WTC11 (cell line): Measurements from ENCODE around the gene PRSS48. TPM values are rescaled to one million over a fixed set of nuclear protein-coding genes. Genes with fewer than 3 reads are reported as not detected.

Experiments used
- ATAC-seq: fragments of 200-7000 bp; cut with Tn5 transposase; 2 replicates; pipeline ENCODE4 v1.10.0; 2021; ENCODE audit warnings: mild to moderate bottlenecking, moderate library complexity
- CTCF ChIA-PET: fragments of 300-600 bp; sonication (Branson Sonifier 250); formaldehyde crosslinking; loops from one replicate; lab custom pipeline; 2021; ENCODE audit warnings: antibody characterized with exemption; lab: Charles Lee
- POLR2A ChIA-PET: fragments of 350-600 bp; sonication (Branson Sonifier 250); formaldehyde crosslinking; loops from one replicate; lab custom pipeline; 2021; ENCODE audit warnings: antibody characterized with exemption; lab: Charles Lee
- DNase-seq: peaks from one replicate; pipeline ENCODE4 v3.0.0; 2021; ENCODE audit warnings: low spot score
- H3K27ac Mint-ChIP-seq: 2 replicates; pipeline ENCODE4 v1.8.0; 2021; ENCODE audit warnings: mixed read lengths
- H3K27me3 Mint-ChIP-seq: 2 replicates; pipeline ENCODE4 v1.8.0; 2021; ENCODE audit warnings: low read depth, mild to moderate bottlenecking, moderate library complexity, mixed read lengths
- H3K36me3 Mint-ChIP-seq: 2 replicates; pipeline ENCODE4 v1.8.0; 2021; ENCODE audit warnings: mixed read lengths
- H3K4me1 Mint-ChIP-seq: 2 replicates; pipeline ENCODE4 v1.8.0; 2022; ENCODE audit warnings: mixed read lengths
- H3K4me3 Mint-ChIP-seq: 2 replicates; pipeline ENCODE4 v1.8.0; 2021; ENCODE audit warnings: mild to moderate bottlenecking, moderate library complexity, mixed read lengths
- H3K9me3 Mint-ChIP-seq: 2 replicates; pipeline ENCODE4 v1.8.0; 2021; ENCODE audit warnings: mixed read lengths
- ARID4B ChIP-seq: sonication (generic); formaldehyde crosslinking; IDR thresholded peaks from 2 replicates; pipeline ENCODE4 v1.8.0; 2023; ENCODE audit warnings: missing genetic modification reagents, mild to moderate bottlenecking, borderline replicate concordance
- E2F1 ChIP-seq: sonication (generic); formaldehyde crosslinking; IDR thresholded peaks from 2 replicates; pipeline ENCODE4 v1.8.0; 2022; ENCODE audit warnings: mild to moderate bottlenecking, missing genetic modification reagents
- FOXP1 ChIP-seq: sonication (generic); formaldehyde crosslinking; IDR thresholded peaks from 2 replicates; pipeline ENCODE4 v1.8.0; 2022; ENCODE audit warnings: missing genetic modification reagents, mild to moderate bottlenecking, moderate library complexity, borderline replicate concordance
- HMGA2 ChIP-seq: fragments of 250-450 bp; sonication (Bioruptor Pico); IDR thresholded peaks from 2 replicates; pipeline ENCODE4 v1.4.0; 2021; ENCODE audit warnings: mild to moderate bottlenecking, moderate library complexity
- IRF2 ChIP-seq: sonication (generic); formaldehyde crosslinking; IDR thresholded peaks from 2 replicates; pipeline ENCODE4 v1.8.0; 2022; ENCODE audit warnings: low read depth, missing genetic modification reagents, borderline replicate concordance
- JAZF1 ChIP-seq: fragments of 250-450 bp; sonication (Bioruptor Pico); IDR thresholded peaks from 2 replicates; pipeline ENCODE4 v1.9.0; 2021; ENCODE audit warnings: moderate library complexity, mild to moderate bottlenecking, inconsistent platforms
- MXD4 ChIP-seq: fragments of 250-450 bp; sonication (Bioruptor Pico); IDR thresholded peaks from 2 replicates; pipeline ENCODE4 v1.8.0; 2021; ENCODE audit warnings: mild to moderate bottlenecking, moderate library complexity, borderline replicate concordance
- NFE2L1 ChIP-seq: sonication (generic); formaldehyde crosslinking; IDR thresholded peaks from 2 replicates; pipeline ENCODE4 v1.8.1; 2023; ENCODE audit warnings: missing genetic modification reagents
- NR2C2 ChIP-seq: sonication (generic); formaldehyde crosslinking; IDR thresholded peaks from 2 replicates; pipeline ENCODE4 v1.8.0; 2022; ENCODE audit warnings: mild to moderate bottlenecking, missing genetic modification reagents
- NR3C1 ChIP-seq: sonication (generic); formaldehyde crosslinking; conservative IDR thresholded peaks from 2 replicates; pipeline ENCODE4 v1.8.1; 2023; ENCODE audit warnings: low read depth, mild to moderate bottlenecking, missing genetic modification reagents
- RELA ChIP-seq: sonication (generic); formaldehyde crosslinking; IDR thresholded peaks from 2 replicates; pipeline ENCODE4 v1.8.1; 2022; ENCODE audit warnings: missing genetic modification reagents, mild to moderate bottlenecking, borderline replicate concordance
- SMAD3 ChIP-seq: sonication (generic); formaldehyde crosslinking; IDR thresholded peaks from 2 replicates; pipeline ENCODE4 v1.8.0; 2022; ENCODE audit warnings: missing genetic modification reagents, mild to moderate bottlenecking, borderline replicate concordance
- SOX15 ChIP-seq: fragments of 250-450 bp; sonication (Bioruptor Pico); IDR thresholded peaks from 2 replicates; pipeline ENCODE4 v1.9.0; 2021; ENCODE audit warnings: mild to moderate bottlenecking
- TEAD4 ChIP-seq: sonication (generic); formaldehyde crosslinking; IDR thresholded peaks from 2 replicates; pipeline ENCODE4 v1.8.0; 2022; ENCODE audit warnings: mild to moderate bottlenecking, missing genetic modification reagents
- ZNF263 ChIP-seq: sonication (generic); formaldehyde crosslinking; IDR thresholded peaks from 2 replicates; pipeline ENCODE4 v1.8.1; 2022; ENCODE audit warnings: low read depth, mild to moderate bottlenecking, moderate library complexity, missing genetic modification reagents
- ZNF423 ChIP-seq: fragments of 250-450 bp; sonication (Bioruptor Pico); IDR thresholded peaks from 2 replicates; pipeline ENCODE4 v2.1.2; 2022; ENCODE audit warnings: mild to moderate bottlenecking, moderate library complexity
- ZNF671 ChIP-seq: fragments of 250-450 bp; sonication (Bioruptor Pico); IDR thresholded peaks from 2 replicates; pipeline ENCODE4 v1.8.0; 2021; ENCODE audit warnings: mild to moderate bottlenecking
- ZSCAN18 ChIP-seq: fragments of 250-450 bp; sonication (Bioruptor Pico); IDR thresholded peaks from 2 replicates; pipeline ENCODE4 v2.1.2; 2022; ENCODE audit warnings: mild to moderate bottlenecking, moderate library complexity
- total RNA-seq: library from RNA; stranded (reverse); gene quantifications from 3 replicates; pipeline ENCODE4 v1.2.3, GENCODE V29; 2021
- TF ChIP-seq, protein P1 (sequence below): fragments of 250-450 bp; sonication (Bioruptor Pico); IDR thresholded peaks from 2 replicates; pipeline ENCODE4 v1.9.0; 2021; ENCODE audit warnings: mild to moderate bottlenecking
- TF ChIP-seq, protein P2 (sequence below): sonication (generic); formaldehyde crosslinking; IDR thresholded peaks from 2 replicates; pipeline ENCODE4 v1.8.1; 2022; ENCODE audit warnings: missing genetic modification reagents, borderline replicate concordance
- TF ChIP-seq, protein P3 (sequence below): fragments of 250-450 bp; sonication (Bioruptor Pico); conservative IDR thresholded peaks from 2 replicates; pipeline ENCODE4 v1.9.0; 2021; ENCODE audit warnings: mild to moderate bottlenecking
- TF ChIP-seq, protein P4 (sequence below): sonication (generic); formaldehyde crosslinking; IDR thresholded peaks from 2 replicates; pipeline ENCODE4 v1.8.1; 2022; ENCODE audit warnings: mild to moderate bottlenecking, moderate library complexity, missing genetic modification reagents

Gene PRSS48
- total RNA-seq, 1 experiment from 2014 or later = not detected

- DNase-seq (no peak), ATAC-seq (no peak)
- H3K9me3 Mint-ChIP-seq = no peaks in the 10 kb centered on the region
- no peak overlapping the region for H3K27ac Mint-ChIP-seq
- no peak overlapping the region for H3K4me3 Mint-ChIP-seq
- H3K27me3 Mint-ChIP-seq = no peaks in the 10 kb centered on the region
- no peak for TF ChIP-seq FOXP1
- no peak for TF ChIP-seq ZNF671
- TF ChIP-seq JAZF1 = no peak
- no peak for TF ChIP-seq ZNF263
- TF ChIP-seq ZSCAN18 (CRISPR knock-in tag) = no peak
- no peak for TF ChIP-seq SMAD3 (CRISPR knock-in tag)
- TF ChIP-seq HMGA2 (CRISPR knock-in tag) = no peak
- no peak for TF ChIP-seq ZNF423 (CRISPR knock-in tag)
- TF ChIP-seq RELA (CRISPR knock-in tag) = no peak
- no peak for TF ChIP-seq SOX15
- no peak for TF ChIP-seq NR3C1 (CRISPR knock-in tag)
- no peak for TF ChIP-seq NFE2L1
- TF ChIP-seq MXD4 (CRISPR knock-in tag) = no peak
- TF ChIP-seq, protein P1, sequence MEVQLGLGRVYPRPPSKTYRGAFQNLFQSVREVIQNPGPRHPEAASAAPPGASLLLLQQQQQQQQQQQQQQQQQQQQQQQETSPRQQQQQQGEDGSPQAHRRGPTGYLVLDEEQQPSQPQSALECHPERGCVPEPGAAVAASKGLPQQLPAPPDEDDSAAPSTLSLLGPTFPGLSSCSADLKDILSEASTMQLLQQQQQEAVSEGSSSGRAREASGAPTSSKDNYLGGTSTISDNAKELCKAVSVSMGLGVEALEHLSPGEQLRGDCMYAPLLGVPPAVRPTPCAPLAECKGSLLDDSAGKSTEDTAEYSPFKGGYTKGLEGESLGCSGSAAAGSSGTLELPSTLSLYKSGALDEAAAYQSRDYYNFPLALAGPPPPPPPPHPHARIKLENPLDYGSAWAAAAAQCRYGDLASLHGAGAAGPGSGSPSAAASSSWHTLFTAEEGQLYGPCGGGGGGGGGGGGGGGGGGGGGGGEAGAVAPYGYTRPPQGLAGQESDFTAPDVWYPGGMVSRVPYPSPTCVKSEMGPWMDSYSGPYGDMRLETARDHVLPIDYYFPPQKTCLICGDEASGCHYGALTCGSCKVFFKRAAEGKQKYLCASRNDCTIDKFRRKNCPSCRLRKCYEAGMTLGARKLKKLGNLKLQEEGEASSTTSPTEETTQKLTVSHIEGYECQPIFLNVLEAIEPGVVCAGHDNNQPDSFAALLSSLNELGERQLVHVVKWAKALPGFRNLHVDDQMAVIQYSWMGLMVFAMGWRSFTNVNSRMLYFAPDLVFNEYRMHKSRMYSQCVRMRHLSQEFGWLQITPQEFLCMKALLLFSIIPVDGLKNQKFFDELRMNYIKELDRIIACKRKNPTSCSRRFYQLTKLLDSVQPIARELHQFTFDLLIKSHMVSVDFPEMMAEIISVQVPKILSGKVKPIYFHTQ (CRISPR knock-in tag) = no peak
- H3K36me3 Mint-ChIP-seq = no peaks in the 10 kb centered on the region
- H3K4me1 Mint-ChIP-seq = peaks cover 58% of the 10 kb centered on the region
- POLR2A ChIA-PET = no interaction called here
- CTCF ChIA-PET = interaction anchor here (1.5 kb wide), 1 partner anchor 30 kb away, joined by 4 read pairs; the partner anchor contains the start of gene PRSS48
Observed at GRCh38 chr4:151246742-151247141, 30.2 kb upstream of the PRSS48 start.

- ChIA-PET CTCF (interaction anchor here (1.1 to 1.4 kb wide), 2 partner anchors 30 to 78 kb away, joined by 4 read pairs; partner anchors contain the start of genes PRSS48 and SH3D19), POLR2A (interaction anchor here (0.5 to 0.6 kb wide), 2 partner anchors 52 to 292 kb away, joined by 4 to 14 read pairs; no protein-coding TSS in a partner anchor)
- no peak overlapping the region for H3K4me3 Mint-ChIP-seq
- no peaks in the 10 kb centered on the region for H3K36me3 Mint-ChIP-seq
- H3K27ac Mint-ChIP-seq = no peak overlapping the region
- ATAC-seq (no peak), DNase-seq (no peak)
- peaks cover 55% of the 10 kb centered on the region for H3K4me1 Mint-ChIP-seq
- no peaks in the 10 kb centered on the region for H3K27me3 Mint-ChIP-seq
- no peaks in the 10 kb centered on the region for H3K9me3 Mint-ChIP-seq
- TF ChIP-seq JAZF1 = no peak
- TF ChIP-seq, protein P2, sequence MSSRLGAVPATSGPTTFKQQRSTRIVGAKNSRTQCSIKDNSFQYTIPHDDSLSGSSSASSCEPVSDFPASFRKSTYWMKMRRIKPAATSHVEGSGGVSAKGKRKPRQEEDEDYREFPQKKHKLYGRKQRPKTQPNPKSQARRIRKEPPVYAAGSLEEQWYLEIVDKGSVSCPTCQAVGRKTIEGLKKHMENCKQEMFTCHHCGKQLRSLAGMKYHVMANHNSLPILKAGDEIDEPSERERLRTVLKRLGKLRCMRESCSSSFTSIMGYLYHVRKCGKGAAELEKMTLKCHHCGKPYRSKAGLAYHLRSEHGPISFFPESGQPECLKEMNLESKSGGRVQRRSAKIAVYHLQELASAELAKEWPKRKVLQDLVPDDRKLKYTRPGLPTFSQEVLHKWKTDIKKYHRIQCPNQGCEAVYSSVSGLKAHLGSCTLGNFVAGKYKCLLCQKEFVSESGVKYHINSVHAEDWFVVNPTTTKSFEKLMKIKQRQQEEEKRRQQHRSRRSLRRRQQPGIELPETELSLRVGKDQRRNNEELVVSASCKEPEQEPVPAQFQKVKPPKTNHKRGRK = no peak
- no peak for TF ChIP-seq NR2C2 (CRISPR knock-in tag)
- no peak for TF ChIP-seq ARID4B (CRISPR knock-in tag)
- no peak for TF ChIP-seq E2F1 (CRISPR knock-in tag)
- TF ChIP-seq, protein P3, sequence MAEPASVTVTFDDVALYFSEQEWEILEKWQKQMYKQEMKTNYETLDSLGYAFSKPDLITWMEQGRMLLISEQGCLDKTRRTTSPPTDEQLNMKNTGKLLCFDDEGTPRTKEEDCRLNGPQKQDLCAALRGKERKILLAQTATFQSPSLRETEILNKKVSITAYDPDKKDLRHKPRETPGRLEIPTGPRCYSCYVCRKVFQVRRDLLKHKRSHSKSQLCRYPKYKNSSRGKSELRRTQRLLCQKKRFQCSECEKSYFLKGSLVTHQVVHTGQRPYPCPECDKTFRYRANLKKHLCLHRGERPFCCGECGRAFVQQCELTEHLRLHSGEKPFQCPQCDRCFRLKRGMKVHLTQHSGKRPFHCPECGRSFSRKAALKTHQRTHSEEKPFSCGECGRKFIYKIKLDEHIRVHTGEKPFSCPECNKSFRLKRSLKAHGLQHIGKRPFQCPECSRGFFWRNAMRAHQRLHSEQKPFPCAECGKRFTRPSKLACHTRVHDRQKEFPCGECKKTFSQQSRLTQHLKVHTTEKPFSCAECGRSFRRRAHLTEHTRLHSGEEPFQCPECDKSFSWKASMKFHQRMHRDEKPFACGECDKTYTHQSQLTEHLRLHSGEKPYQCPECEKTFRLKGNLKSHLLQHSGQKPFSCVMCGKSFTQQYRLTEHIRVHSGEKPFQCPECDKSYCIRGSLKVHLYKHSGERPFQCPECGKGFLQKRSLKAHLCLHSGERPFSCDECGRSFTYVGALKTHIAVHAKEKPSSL (CRISPR knock-in tag) = no peak
- TF ChIP-seq IRF2 (CRISPR knock-in tag) = no peak
- TF ChIP-seq, protein P4, sequence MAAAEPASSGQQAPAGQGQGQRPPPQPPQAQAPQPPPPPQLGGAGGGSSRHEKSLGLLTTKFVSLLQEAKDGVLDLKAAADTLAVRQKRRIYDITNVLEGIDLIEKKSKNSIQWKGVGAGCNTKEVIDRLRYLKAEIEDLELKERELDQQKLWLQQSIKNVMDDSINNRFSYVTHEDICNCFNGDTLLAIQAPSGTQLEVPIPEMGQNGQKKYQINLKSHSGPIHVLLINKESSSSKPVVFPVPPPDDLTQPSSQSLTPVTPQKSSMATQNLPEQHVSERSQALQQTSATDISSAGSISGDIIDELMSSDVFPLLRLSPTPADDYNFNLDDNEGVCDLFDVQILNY (CRISPR knock-in tag) = no peak
- no peak for TF ChIP-seq FOXP1
- no peak for TF ChIP-seq TEAD4
Observed at GRCh38 chr4:151247395-151247794, 29.6 kb upstream of the PRSS48 start.
